GM12878 (cell line): ENCODE measurements around the gene GTF2F2.

Source experiments
- ATF3 ChIP-seq: IDR thresholded peaks from 2 replicates; pipeline ENCODE4 v1.6.1; 2011; ENCODE audit warnings: low read depth, mild to moderate bottlenecking, low read length, moderate library complexity, borderline replicate concordance; ENCODE audit errors: extremely low read depth
- SMC3 ChIP-seq: IDR thresholded peaks from 2 replicates; pipeline ENCODE4 v1.6.1; 2011; ENCODE audit warnings: low read length, improper control_type of control experiment, borderline replicate concordance

DNA sequence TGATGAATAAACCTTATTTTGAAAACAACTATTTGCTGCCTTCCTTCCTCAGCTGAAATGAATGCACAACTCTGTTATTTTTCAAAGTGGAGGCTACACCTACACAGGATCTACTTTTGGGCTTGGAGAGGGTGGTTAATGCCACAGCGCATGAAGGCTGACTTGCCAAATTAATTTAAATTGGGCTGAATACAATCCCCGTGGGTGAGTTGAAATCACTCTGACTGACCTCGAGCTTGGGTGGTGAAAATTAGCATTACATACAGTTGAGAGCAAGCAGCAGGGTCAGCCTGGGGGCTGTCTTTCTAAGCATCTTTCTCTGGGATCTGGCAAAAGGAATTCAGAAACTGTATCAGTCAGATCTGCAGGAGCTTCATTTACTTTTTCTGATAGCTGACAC lies 182.2 kb downstream of the GTF2F2 start:
- no peak for TF ChIP-seq ATF3
- no peak for TF ChIP-seq SMC3
